HG03159 (cell line): ENCODE measurements around the gene KIF1A.
"Not testable (repeated sequence)": the region's sequence is repeated elsewhere in the genome, so short reads cannot be mapped to it uniquely, and the experiment has no call there.

ENCODE experiments used
- ATAC-seq: cut with Tn5 transposase; IDR thresholded peaks from one replicate; pipeline ENCODE4 v1.9.1; 2021; ENCODE audit warnings: mild to moderate bottlenecking, moderate library complexity; ENCODE audit not compliant: unreplicated experiment

KIF1A gene

DNA sequence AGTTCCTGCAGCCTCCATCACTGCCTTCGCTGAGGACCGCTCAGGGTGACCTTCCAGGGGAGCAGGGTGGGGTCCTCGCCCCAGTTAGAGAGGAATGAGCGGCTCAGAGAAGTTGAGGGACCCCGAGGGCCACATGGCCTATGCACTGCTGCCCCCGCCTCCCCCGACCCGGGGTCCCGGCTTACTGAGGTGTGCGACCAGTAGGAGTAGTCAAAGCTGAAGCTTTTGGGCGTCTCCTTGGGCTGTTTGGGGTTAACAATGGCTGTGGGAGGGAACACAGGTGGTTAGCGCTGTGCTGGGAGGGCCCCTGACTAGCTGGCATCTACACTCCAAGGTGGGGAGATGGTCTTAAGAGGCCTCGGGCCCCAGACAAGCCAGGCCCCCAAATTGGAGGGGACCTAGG is 31.0 kb downstream of the KIF1A start:
- ATAC-seq = no peak

DNA sequence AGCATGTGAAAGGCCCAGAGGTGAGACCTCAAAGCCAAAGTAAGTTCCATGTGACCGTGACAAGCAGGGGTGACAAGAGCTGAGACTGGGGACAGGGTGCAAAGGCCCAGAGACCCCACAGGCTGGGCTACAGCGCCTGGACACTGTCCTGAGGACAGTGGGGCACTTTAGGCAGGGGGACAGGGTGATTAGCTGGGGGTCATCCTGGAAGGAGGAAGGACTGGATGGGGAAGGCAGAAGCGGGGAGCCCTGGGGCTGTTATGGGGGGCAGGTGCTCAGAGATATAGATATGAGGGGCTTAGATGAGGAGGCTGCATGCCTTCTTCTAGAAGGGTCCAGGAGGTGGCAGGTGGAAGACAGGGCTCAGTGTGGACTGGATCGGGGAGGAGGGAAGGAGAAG is 31.5 kb downstream of the KIF1A start:
- ATAC-seq = no peak

DNA sequence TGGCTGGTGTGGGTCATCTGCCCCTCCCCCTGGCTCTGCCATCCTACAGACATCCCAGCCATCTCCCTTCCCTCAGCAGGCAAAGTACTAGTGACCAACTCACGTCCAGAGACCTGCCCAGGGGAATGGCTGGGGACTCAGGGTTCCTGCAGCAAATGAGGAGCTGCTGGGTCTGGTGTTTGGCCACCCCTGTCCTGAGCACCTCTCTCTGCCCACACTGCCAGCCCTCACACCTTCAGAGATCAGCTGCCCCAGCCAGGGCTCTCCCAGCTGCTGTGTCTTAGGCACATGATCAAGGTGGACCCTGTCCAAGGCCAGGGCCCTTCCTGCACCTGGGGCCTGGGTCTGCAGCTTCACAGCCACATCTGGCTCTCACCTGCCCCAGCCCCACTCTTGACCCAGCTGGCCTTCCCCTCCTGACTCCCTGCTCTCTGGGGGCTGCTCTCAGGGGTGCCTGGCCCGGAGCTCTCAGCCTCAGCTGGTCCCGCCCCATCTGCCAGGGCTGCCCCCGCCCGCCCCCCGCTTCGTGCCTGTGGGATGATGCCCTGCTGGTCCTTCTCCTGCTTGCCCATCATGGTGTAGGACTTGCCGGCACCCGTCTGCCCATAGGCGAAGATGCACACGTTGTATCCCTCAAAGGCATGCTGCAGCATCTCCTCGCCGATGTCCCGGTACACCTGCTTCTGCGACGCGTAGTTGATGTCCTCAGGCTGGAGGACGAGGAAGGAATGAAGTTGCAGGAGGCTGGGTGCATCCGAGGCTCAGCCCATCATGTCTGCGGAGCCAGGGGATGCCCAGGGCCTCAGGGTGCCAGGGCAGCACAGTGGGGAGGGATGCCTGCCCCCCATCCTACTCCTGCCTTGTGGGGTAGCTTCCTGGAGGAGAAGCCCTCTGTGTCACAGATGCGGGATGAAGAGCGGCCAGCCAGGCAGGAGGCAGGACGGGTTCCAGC is 32.2 kb downstream of the KIF1A start:
- ATAC-seq = no peak

DNA sequence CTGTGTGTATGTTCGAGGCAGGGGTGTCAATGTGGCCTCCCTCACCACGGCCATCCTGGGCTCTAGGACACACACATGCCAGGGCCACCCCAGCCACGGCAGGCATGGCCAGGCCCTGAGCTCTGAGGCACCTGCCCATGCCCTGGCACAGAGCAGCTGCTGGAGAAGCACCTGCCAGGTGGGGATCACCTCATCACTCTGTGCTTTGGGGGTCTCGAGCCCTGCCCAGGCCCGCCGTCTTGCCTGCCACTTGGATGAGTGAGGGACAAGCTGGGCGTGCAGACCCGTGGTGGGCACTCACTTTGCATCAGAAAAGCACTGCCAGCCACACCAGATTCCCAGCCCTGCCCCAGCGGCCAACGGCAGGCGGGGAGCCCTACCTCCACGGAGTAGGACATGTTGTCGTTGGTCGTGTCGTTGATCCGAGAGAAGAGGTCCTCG is 33.1 kb downstream of the KIF1A start:
- ATAC-seq = no peak

DNA sequence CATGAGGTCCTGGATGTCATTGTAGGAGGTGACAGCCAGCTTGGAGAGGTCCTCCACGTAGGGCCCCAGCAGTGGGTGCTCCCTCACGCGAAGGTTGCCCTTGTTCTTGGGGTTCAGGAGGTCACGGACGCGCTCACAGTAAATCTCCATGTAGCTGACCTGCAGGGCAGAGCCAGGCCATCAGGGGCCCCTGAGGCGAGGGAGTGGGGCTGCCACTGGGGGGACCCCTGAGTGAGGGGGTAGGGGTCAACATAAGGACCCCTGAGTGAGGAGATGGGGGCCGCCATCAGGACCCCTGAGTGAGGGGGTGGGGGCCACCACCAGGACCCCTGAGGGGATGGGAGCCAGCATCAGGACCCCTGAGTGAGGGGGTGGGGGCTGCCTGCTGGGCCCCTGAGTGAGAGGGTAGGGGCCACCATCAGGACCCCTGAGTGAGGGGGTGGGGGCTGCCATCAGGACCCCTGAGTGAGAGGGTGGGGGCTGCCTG is 33.6 kb downstream of the KIF1A start:
- no peak for ATAC-seq

DNA sequence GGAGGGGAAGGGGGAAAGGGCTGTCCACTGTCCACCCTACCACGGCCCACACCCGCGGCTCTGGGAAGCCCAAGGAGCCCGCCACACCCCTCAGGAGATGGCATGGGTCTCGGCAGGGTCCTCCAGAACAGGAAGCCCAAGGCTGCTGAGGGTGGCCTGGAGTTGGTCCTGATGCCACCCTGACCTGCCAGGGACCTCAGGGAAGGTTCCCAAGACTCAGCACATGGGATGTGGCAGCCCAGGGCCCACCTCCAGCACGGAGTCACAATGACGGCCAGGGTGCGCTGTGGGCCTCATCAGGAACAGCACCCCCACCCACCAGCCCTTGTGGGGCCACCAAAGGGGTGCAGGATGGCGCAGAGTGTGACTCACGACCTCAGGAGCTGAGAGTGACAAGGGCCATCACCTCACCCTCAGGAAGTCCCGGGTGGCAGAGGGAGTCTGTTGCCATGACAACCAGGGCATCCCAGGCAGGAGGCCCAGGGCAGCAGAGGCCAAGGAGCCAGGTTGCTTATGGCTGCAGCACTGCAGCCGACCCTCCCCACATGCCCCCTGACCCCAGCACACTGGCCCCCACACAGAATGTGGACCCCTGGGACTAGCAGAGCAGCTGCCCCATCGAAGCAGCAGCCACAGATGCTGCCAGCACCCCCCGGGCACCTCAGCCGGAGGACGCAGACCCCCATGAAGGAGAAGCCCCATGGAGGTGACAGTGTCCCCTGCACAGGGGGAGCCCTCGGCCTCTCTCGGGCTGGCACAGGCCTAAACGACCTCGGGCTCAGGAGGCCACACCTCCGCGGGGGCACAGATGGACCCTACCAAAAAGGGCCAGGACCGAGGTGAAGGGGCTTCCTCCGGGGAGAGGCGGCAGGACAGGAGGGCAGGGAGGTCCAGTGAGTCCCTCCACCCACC is 34.3 kb downstream of the KIF1A start:
- ATAC-seq = no peak

DNA sequence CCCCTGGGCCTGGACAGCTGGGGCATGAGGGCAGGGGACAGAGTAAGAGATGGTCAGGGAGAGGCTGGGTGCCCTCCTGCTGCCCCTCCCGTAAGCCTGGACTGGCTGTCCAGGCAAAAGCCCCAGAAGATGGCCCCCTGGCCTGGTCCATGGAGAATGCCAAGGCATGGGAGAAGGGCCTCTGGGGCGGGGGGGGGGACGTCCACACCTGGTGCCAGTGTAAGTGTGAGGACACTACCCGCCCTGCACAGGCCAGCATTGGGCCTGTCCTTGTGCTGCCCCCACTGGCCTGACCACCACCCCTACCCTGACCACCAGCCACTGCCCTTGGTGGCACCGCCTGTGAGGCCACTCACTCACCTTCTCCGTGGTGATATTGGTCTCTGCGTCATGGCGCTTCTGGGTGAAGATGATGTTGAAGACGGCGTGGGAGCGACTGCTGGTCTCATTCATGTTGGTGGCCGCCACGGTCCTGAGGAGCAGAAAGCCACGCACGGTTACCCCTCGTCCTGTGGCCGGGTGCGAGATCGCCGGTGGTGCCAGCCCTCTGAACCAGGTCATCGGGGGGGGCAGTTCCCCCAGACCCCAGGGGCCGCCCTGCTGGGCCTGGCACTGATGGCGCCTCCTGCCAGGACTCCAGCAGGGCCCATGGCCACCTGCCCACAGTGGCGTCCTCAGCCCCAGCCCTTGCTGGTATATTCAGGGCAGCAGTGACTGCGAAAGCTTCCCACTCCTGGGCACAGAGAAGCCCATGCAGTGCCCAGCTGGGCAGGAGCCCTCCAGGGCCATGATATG is 35.2 kb downstream of the KIF1A start:
- no peak for ATAC-seq

DNA sequence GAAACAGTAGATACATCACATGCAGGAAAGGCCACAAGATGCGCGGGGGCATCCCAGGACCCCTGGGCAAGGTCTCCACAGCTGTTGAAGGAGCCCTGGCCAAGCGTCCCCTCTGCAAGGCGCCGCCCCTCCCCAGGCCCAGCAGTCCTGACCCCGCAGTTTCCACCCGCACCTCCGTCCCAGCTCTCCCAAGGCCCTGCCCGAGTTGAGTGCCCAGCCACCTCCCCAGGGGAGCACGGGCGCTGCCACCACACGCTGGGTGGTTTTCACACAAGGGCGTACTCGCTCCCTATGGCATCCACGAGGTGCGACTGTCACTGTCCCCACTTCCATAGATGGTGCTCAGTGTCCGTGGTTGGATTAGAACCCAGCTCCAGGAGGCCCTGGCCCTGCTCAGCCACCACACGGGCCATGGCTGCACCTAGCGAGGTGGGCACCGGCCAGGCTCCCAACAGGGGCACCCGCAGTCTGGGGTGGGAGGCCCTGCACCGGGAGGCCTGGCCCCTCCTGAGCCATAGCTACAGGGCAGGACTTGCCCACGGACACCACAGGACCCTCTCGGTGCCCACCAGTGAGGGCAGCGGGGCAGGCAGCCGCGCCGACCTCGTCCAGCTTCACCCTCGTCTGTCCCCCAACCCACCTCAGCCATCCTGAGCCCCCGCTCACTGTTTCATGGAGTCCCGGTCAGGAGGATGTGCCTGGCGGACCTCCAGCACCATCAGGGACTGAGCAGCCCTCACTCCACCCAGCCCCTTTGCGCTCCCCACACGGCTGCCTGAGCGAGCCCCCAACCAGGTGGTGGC is 36.0 kb downstream of the KIF1A start:
- ATAC-seq = no peak

DNA sequence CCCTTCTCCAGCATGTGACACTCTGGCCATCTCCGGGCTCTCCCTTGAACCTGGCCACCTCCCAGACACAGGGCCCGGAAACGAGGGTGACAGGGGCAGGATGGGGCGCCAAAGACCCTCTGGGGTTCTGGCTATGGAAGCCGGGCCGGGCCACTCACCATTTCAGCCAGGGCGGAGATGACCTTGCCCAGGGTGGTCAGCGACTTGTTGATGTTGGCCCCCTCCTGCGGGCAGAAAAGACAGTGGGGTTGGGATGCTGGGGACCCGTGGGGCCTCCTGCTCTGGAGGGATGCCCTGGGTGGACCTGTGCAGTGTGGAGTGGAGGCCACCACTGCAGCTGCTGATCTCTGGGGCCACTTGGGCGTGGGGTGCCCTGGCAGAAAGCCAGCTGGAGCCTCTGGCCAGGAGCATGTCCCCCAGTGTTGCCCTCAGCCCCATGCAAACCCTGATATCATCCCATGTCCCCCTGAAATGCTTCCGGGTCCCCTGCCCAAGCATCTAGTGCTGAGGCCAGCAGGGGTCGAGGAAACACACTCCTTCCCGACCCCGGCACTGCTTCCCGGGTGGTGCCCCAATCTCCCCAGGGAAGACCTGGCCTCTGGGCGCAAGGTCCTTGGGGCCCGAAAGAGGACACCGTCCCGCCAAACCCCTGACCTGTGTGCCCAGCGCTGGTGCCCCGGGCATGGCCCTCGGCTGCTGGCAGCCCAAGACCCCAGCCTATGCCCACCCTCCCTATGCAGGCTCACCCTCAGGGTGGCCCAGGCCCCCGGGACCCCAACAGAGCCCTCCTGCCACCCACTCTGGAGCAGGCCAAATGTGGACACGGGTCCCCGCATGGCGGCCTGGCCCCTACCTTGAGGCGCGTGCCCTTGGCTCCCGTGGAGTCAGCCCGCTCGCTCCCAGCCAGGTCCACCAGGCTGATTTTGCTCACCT is 36.9 kb downstream of the KIF1A start:
- ATAC-seq = no peak

DNA sequence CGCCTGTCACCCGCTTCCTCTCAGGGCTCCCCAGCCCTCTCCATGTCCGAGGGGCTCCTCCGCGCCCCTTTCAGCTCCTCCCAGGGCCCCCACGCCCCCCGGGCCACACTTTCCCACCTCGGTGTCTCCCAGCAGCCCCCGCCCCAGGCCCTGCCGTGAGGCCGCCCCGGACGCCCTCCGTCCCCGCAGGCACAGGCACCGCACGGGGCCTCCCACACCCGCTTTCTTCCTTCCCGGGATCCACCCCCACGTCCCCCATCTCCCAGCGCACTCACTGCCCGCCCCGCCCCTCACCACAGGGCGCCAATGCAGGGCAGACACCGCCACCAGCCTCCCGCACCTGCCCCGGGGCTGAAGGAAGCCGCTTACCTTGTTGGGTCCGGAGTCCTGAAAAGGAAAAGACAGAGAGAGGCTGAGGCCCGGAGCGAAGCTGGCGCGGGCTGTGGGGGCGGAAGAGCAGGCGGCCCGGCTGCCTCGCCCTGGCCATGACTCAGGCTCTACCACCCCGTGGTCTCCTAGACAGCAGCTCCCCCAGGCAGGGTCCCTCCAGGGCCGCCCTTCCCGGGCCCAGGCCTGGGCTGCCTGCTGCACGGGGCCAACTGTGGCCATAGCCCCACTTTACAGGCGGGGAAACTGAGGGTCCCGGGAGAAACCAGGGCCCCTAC is 37.7 kb downstream of the KIF1A start:
- ATAC-seq = no peak

DNA sequence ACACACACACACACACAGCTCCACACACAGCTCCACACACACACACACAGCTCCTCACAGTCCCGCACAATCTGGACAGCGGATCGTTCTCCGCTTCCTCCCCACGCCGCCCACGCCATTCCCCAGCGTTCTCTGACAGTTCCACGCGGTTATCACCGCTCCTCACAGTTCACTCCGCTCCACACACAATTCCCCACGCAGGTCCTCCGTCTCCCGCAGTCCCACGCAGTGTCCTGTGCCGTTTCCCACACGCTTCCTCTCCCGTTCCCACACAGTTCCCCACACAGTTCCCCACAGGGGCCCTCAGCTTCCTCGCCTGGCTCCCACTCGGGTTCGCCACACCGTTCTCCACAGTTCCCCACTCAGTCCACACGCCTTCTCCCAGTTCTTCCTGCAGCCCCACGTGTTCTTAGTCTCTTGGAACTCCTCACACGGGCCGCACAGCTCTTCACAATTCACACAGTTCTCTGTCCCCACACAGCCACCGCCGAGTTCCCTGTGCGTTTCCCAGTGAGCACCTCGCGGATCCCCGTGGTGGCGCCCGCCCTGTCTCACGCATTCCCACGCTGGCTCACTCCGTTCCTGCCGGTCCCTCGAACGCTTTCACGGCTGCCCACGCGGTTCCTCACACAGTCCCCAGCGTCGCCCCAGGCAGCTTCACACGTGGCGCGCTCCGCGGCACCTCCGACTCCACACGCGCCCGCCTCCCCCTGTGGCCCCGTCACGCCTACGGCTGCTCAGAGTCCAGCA is 38.4 kb downstream of the KIF1A start:
- ATAC-seq = no peak

DNA sequence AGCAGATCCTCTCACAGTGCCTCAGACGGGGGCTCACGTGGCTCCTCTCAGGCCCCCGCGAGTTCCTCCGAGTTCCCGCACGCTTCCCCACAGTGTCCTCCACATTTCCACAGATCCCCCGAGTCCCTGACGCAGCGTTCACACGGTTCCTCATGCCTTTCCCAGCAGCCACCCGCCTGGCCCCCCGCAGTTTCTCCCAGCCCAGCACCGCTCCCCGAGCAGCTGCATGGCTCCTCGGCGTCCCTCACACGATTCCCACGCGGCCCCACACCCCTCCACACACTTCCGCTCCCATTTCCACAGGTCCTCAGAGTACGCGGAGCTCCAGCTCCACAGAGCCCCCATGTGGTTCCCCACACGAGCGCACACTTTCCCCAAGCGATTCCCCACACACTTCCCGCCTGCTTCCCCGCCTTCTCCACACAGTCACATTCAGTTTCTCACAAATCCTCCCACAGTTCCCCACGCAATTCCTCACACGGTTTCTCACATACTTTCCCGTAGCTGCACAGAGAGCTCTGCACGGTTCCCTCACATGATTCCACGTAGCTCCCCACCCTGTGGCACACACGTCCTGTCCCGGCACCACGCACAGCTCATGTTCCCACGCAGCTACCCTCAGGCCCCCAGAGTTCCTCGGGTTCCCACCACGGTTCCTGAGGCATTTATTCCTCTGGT is 39.9 kb downstream of the KIF1A start:
- ATAC-seq = no peak

DNA sequence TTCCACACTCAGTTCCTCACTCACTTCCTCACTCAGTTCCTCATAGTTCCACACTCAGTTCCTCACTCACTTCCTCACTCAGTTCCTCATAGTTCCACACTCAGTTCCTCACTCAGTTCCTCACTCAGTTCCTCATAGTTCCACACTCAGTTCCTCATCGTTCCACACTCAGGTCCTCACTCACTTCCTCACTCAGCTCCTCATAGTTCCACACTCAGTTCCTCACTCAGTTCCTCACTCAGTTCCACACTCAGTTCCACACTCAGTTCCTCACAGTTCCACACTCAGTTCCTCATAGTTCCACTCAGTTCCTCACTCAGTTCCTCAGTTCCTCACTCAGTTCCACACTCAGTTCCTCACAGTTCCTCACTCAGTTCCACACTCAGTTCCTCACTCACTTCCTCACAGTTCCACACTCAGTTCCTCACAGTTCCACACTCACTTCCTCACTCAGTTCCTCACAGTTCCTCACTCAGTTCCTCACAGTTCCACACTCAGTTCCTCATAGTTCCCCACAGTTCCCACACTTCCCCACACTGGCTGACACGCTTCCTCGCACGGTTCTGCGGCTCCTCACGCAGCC is 40.7 kb downstream of the KIF1A start:
- ATAC-seq = not testable (repeated sequence)

DNA sequence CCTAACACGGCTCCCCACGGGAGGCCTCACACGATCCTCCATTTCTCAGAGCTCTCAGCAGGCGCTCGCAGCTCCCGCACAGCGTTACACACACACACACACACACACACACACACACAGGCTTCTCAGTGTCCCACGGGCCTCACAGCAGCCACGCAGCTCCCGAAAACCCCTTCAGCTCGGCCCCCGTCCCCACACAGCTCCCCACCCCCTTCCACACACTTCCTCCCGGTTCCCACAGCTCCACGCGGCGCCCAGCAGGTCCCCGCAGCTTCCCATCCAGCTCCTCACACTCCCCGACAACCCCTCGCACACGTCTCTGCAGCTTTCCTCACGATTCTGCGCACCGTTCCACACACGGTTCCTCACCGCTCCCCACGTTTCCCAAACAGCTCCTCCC is 41.6 kb downstream of the KIF1A start:
- ATAC-seq = no peak

DNA sequence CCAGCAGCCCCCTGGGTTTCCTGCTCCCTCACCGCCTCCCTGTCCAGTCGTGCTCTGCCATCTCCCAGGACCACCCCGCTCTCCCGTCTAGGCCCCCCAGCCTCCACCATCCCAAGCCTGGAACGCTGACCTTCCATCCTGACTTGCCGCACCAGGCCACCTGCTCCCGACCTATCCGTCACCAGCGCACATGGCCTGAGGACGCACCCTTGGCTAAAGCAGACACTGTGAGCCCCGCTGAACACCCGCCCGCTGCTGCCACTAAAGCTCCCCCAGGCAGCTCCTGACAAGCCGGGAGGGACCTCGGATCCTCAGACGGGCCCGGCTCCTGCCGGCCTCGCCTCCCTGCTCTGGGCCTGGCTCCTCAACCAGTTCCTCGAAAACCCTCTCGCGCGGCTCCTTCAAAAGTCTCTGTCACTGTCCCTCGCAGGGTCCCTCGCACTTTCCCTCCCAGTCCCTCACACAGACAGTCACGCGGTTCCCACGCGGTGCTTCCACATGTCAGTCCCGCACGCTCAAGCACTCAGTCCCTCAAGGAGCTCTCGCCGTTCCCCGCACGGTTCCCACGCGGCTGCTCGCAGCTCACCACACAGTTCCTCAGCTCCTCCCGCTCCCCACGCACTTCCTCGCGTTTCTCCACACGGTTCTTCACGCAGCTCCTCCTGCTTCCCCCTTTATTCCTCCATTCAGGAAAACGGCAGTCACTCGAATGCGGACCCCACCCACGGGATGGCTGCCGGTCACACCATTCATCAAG is 42.4 kb downstream of the KIF1A start:
- ATAC-seq = no peak

DNA sequence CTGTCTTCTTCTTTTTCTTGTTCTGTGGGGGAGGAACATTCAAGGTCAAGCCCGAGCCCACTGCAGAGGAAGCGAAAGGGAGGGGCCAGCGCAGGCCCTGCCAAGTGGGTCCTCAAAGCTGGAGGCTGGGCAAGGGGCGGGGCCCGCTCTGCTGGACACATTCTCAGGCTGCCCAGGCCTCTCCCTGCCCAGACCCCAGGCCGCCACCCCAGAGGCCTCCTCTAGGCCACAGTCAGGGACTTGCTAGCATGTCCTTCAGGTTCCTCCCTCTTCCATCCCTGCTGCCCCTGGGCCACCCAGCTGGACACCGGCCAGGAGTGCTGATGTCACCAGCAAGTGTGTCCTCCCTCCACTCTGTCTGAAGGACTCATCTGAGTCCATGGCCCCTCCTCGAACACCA is 44.1 kb downstream of the KIF1A start:
- no peak for ATAC-seq
